GM23248 (cell line): ENCODE data around the gene SYNPR.

Source experiments
- EZH2 ChIP-seq: fragments of 200-600 bp; sonication (generic); IDR thresholded peaks from 2 replicates; pipeline ENCODE4 v1.6.1; 2018; ENCODE audit warnings: antibody characterized with exemption, mild to moderate bottlenecking; ENCODE audit not compliant: insufficient read depth, poor library complexity, severe bottlenecking
- EZH2phosphoT487 ChIP-seq: fragments of 200-600 bp; sonication (generic); IDR thresholded peaks from 2 replicates; pipeline ENCODE4 v1.6.1; 2018; ENCODE audit warnings: antibody characterized with exemption, moderate library complexity, mild to moderate bottlenecking, low read depth; ENCODE audit not compliant: insufficient read depth

GRCh38 chr3:63290686-63291085, 12.6 kb downstream of the SYNPR start:
- TF ChIP-seq EZH2phosphoT487, result no peak
- TF ChIP-seq EZH2, result no peak
